ENCODE data around the gene PERP. TPM values are rescaled to one million over a fixed set of nuclear protein-coding genes. Genes with fewer than 3 reads are reported as not detected.
"Not testable (repeated sequence)": the region's sequence is repeated elsewhere in the genome, so short reads cannot be mapped to it uniquely, and the experiment has no call there.

Gene PERP
- total RNA-seq, 1 donor from 2014 or later, result 27.2 TPM

DNA sequence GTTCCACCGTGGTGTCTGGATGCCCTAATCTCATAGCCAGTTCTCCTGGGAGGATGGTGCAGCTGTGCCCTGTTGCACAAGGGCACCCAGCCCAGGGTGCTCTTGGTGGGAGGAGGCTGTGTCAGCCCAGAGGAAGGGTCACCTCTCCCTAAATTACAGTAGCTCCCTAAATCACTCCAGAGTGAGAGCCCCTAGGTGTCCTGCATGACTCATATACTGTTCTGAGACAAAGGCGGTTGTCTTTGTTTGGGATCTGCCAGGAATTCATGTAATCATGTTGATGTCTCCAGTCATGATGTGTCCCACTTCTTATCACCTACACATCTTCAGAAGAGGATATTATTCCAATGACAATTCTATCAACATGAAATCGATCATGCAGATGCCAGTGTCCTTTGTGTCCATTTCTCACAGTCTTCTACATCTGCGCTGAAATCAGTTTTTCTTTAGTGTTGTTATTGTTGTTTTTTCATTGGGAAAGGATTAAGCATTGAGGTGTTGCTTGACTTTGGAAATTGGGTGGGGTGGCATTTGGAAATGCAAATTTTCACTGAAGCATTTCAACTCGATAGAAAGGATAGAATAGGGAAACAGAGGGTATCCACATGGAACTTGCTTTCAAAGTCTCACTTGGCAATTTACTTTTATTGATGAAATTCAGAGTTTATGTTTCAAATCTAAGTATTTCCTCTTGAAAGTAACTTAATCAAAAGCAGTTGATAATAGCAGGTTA lies 19.5 kb downstream of the PERP start:
- no peaks in the 10 kb centered on the region for H3K9me3 ChIP-seq
- no peaks in the 10 kb centered on the region for H3K27me3 ChIP-seq (ENCODE audit: low read depth)
- peaks cover 8% of the 10 kb centered on the region for H3K4me1 ChIP-seq
- peaks cover 10% of the 10 kb centered on the region for H3K36me3 ChIP-seq
- DNase-seq, result no peak
- peak in 1 of 2 donors; percentile 10 for ATAC-seq
- intact Hi-C loops (cut with DNase I), result no loop called here
- no peak overlapping the region for H3K4me3 ChIP-seq
- H3K27ac ChIP-seq, result no peak overlapping the region
- TF ChIP-seq, protein P1, sequence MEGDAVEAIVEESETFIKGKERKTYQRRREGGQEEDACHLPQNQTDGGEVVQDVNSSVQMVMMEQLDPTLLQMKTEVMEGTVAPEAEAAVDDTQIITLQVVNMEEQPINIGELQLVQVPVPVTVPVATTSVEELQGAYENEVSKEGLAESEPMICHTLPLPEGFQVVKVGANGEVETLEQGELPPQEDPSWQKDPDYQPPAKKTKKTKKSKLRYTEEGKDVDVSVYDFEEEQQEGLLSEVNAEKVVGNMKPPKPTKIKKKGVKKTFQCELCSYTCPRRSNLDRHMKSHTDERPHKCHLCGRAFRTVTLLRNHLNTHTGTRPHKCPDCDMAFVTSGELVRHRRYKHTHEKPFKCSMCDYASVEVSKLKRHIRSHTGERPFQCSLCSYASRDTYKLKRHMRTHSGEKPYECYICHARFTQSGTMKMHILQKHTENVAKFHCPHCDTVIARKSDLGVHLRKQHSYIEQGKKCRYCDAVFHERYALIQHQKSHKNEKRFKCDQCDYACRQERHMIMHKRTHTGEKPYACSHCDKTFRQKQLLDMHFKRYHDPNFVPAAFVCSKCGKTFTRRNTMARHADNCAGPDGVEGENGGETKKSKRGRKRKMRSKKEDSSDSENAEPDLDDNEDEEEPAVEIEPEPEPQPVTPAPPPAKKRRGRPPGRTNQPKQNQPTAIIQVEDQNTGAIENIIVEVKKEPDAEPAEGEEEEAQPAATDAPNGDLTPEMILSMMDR (IDR thresholded peaks at IDR 0.05), result no peak

DNA sequence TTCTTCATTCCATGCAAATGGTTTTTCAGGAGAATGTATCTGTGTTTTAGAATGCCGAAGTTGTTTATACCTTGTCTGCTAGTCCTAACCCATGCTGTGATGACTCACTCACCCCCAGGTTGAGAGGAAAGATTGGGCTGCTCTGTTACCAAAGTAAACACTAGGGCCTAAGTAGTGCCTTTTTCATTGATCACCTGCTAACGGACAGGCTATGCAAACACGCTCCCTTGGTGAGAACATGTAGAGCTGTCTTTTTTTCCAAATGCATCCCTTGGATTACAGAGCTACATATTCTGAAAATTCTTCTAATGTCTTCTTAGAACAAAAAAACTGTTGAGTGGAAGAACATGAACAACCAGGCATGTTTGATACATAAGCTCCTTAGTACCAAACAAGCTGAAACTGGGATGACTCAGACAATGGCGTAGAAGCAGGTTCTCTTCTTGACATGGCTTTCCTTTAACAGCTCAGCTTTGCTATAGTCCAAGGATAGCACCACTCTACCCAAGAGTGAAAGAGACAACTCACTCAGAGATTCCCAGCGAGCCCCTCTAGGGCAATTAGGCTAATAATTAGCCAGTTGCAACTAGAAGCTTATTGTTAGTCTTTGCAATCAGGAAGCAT lies 20.5 kb downstream of the PERP start:
- Histone ChIP-seq H3K4me1 (peaks cover 8% of the 10 kb centered on the region), H3K36me3 (peaks cover 7% of the 10 kb centered on the region), H3K9me3 (no peaks in the 10 kb centered on the region), H3K27ac (no peak overlapping the region), H3K27me3 (ENCODE audit: low read depth) (no peaks in the 10 kb centered on the region), H3K4me3 (no peak overlapping the region)
- intact Hi-C loops (cut with DNase I), result no loop called here
- no peak for DNase-seq
- TF ChIP-seq, protein P1 (IDR thresholded peaks at IDR 0.05), result no peak
- peak in 1 of 2 donors; percentile 44 for ATAC-seq

- no peaks in the 10 kb centered on the region for H3K27me3 ChIP-seq (ENCODE audit: low read depth)
- DNase-seq (no peak), ATAC-seq (no peak)
- H3K4me3 ChIP-seq, result no peak overlapping the region
- H3K36me3 ChIP-seq, result no peaks in the 10 kb centered on the region
- TF ChIP-seq, protein P1 (IDR thresholded peaks at IDR 0.05), result no peak
- no peaks in the 10 kb centered on the region for H3K9me3 ChIP-seq
- intact Hi-C loops (cut with DNase I), result no loop called here
- H3K27ac ChIP-seq, result no peak overlapping the region
- H3K4me1 ChIP-seq, result peaks cover 8% of the 10 kb centered on the region
Observed at GRCh38 chr6:138085839-138086222, 21.4 kb downstream of the PERP start.

GRCh38 chr6:138084904-138085838 lies 22.0 kb downstream of the PERP start:
- H3K4me3 ChIP-seq, result no peak overlapping the region
- no peak for ATAC-seq

GRCh38 chr6:138082232-138082631 lies 25.0 kb downstream of the PERP start:
- TF ChIP-seq, protein P1 (IDR thresholded peaks at IDR 0.05), result no peak
- Histone ChIP-seq H3K27ac (no peak overlapping the region), H3K36me3 (no peaks in the 10 kb centered on the region), H3K4me1 (no peaks in the 10 kb centered on the region), H3K27me3 (ENCODE audit: low read depth) (no peaks in the 10 kb centered on the region), H3K9me3 (no peaks in the 10 kb centered on the region), H3K4me3 (no peak overlapping the region)
- DNase-seq (no peak), ATAC-seq (no peak)
- intact Hi-C loops (cut with DNase I), result no loop called here

More at GRCh38 chr6:138084904-138085838, 22.0 kb downstream of the PERP start:
- intact Hi-C loops (cut with DNase I), result no loop called here
- TF ChIP-seq, protein P1 (IDR thresholded peaks at IDR 0.05), result no peak
- Histone ChIP-seq H3K4me1 (peaks cover 8% of the 10 kb centered on the region), H3K36me3 (no peaks in the 10 kb centered on the region), H3K27ac (no peak overlapping the region), H3K27me3 (ENCODE audit: low read depth) (no peaks in the 10 kb centered on the region), H3K9me3 (no peaks in the 10 kb centered on the region)
- DNase-seq, result no peak

DNA sequence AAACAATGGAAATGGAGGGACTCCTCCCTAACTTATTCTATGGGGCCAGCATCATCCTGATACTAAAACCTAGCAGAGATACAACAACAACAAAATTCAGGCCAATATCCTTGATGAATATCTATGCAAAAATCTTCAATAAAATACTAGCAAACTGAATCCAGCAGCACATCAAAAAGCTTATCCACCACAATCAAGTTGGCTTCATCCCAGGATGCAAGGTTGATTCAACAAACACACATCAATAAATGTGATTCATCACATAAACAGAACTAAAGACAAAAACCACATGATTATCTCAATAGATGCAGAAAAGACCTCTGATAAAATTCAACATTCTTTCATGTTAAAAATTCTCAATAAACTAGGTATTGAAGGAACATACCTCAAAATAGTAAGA lies 27.7 kb downstream of the PERP start:
- intact Hi-C loops (cut with DNase I); ATAC-seq: not testable (repeated sequence)

More for the DNA sequence above, 27.7 kb downstream of the PERP start:
- not testable (repeated sequence) for H3K27ac ChIP-seq; H3K27me3 ChIP-seq (ENCODE audit: low read depth); H3K36me3 ChIP-seq; H3K4me1 ChIP-seq; DNase-seq; H3K9me3 ChIP-seq; H3K4me3 ChIP-seq
